Thoracic aorta (tissue), 2 donors: ENCODE results near the gene SEMA4D. TPM values are rescaled to one million over a fixed set of nuclear protein-coding genes. Genes with fewer than 3 reads are reported as not detected.

Experiments
- ATAC-seq: fragments of 150-250 bp; one replicate; pipeline ENCODE4 v1.8.0; 2017; ENCODE audit warnings: low read depth; ENCODE audit not compliant: insufficient number of reproducible peaks, low FRiP score
- DNase-seq: peaks from one replicate; pipeline ENCODE4 v3.0.0-alpha.2; 2020; ENCODE audit warnings: low spot score
- H3K27ac ChIP-seq, 2 donors: fragments of 200-600 bp; sonication (generic); 1 replicate in 1 of 2; 2 replicates in 1 of 2; pipeline ENCODE4 v1.5.1; 2016; ENCODE audit warnings: mild to moderate bottlenecking in 2 of 2, moderate library complexity in 2 of 2
- H3K27me3 ChIP-seq: fragments of 200-600 bp; sonication (generic); replicated peaks from 2 replicates; pipeline ENCODE4 v1.6.0; 2016; ENCODE audit warnings: mild to moderate bottlenecking; ENCODE audit not compliant: insufficient read depth
- H3K36me3 ChIP-seq: fragments of 200-600 bp; sonication (generic); one replicate; pipeline ENCODE4 v1.5.1; 2016
- H3K4me1 ChIP-seq, 2 donors: fragments of 200-600 bp; sonication (generic); 1 replicate in 1 of 2; 2 replicates in 1 of 2; pipeline versions ENCODE4 v1.5.1 to v1.6.0; 2016; ENCODE audit warnings: low read depth in 2 of 2, mild to moderate bottlenecking in 1 of 2; ENCODE audit not compliant: control insufficient read depth in 1 of 2
- H3K4me3 ChIP-seq: fragments of 200-600 bp; sonication (generic); 2 replicates; pipeline ENCODE4 v1.5.1; 2016; ENCODE audit warnings: mild to moderate bottlenecking
- H3K9me3 ChIP-seq: fragments of 200-600 bp; sonication (generic); 2 replicates; pipeline ENCODE4 v1.5.1; 2016
- CTCF ChIP-seq: fragments of 200-600 bp; sonication (generic); IDR thresholded peaks from one replicate; pipeline ENCODE4 v1.5.1; 2019; ENCODE audit warnings: antibody characterized with exemption
- total RNA-seq, 2 donors: library from RNA; depleted of rRNA; stranded (reverse); fragments of >200 nt; gene quantifications; one replicate each; pipeline versions ENCODE4 v1.1.0 to v1.2.3, GENCODE V29; 2016

The SEMA4D gene
- total RNA-seq, 2 donors from 2014 or later = 16.9 to 20.2 TPM

GRCh38 chr9:89419978-89420394 lies 77.9 kb downstream of the SEMA4D start:
- peaks cover 0 to 3% of the 10 kb centered on the region in 2 donors for H3K4me1 ChIP-seq
- no peak for ATAC-seq
- H3K9me3 ChIP-seq = no peaks in the 10 kb centered on the region
- TF ChIP-seq CTCF = no peak
- no peak overlapping the region for H3K27ac ChIP-seq
- no peaks in the 10 kb centered on the region for H3K27me3 ChIP-seq
- no peaks in the 10 kb centered on the region for H3K36me3 ChIP-seq
- no peak overlapping the region for H3K4me3 ChIP-seq
- no peak for DNase-seq

- no peak overlapping the region for H3K4me3 ChIP-seq
- no peak overlapping the region for H3K27ac ChIP-seq
- DNase-seq = no peak
- H3K27me3 ChIP-seq = no peaks in the 10 kb centered on the region
- no peak for TF ChIP-seq CTCF
- no peak for ATAC-seq
- no peaks in the 10 kb centered on the region for H3K9me3 ChIP-seq
- no peaks in the 10 kb centered on the region for H3K36me3 ChIP-seq
- peaks cover 0 to 3% of the 10 kb centered on the region in 2 donors for H3K4me1 ChIP-seq
Measured at GRCh38 chr9:89418882-89419640, 78.9 kb downstream of the SEMA4D start.

GRCh38 chr9:89418474-89418845 lies 79.5 kb downstream of the SEMA4D start:
- peaks cover 0 to 3% of the 10 kb centered on the region in 2 donors for H3K4me1 ChIP-seq
- DNase-seq = no peak
- no peak for ATAC-seq
- no peak overlapping the region for H3K27ac ChIP-seq
- H3K4me3 ChIP-seq = no peak overlapping the region
- H3K27me3 ChIP-seq = no peaks in the 10 kb centered on the region
- TF ChIP-seq CTCF = no peak
- H3K9me3 ChIP-seq = no peaks in the 10 kb centered on the region
- H3K36me3 ChIP-seq = no peaks in the 10 kb centered on the region

GRCh38 chr9:89417832-89418473 lies 80.0 kb downstream of the SEMA4D start:
- DNase-seq = no peak
- no peak overlapping the region for H3K27ac ChIP-seq
- no peaks in the 10 kb centered on the region for H3K27me3 ChIP-seq
- H3K4me1 ChIP-seq = peaks cover 0 to 3% of the 10 kb centered on the region in 2 donors
- H3K9me3 ChIP-seq = no peaks in the 10 kb centered on the region
- ATAC-seq = no peak
- H3K4me3 ChIP-seq = no peak overlapping the region
- TF ChIP-seq CTCF = no peak
- H3K36me3 ChIP-seq = no peaks in the 10 kb centered on the region

GRCh38 chr9:89414670-89415324 lies 83.1 kb downstream of the SEMA4D start:
- no peak for DNase-seq
- Histone ChIP-seq H3K9me3 (no peaks in the 10 kb centered on the region), H3K27ac (no peak overlapping the region), H3K4me1 (peaks cover 0 to 5% of the 10 kb centered on the region in 2 donors), H3K4me3 (no peak overlapping the region), H3K27me3 (no peaks in the 10 kb centered on the region), H3K36me3 (no peaks in the 10 kb centered on the region)
- ATAC-seq = no peak
- TF ChIP-seq CTCF = no peak
